OCI-LY7 (cell line): Measurements from ENCODE around the gene CPA3.

Experiments
- CTCF ChIP-seq: fragments of 200-600 bp; sonication (generic); conservative IDR thresholded peaks from 2 replicates; pipeline ENCODE4 v1.5.1; 2014; ENCODE audit warnings: mild to moderate bottlenecking, antibody characterized with exemption, low read length, moderate library complexity, mixed read lengths
- EZH2phosphoT487 ChIP-seq: fragments of 200-600 bp; sonication (generic); IDR thresholded peaks from 2 replicates; pipeline ENCODE4 v1.6.1; 2018; ENCODE audit warnings: low read depth, borderline replicate concordance, mild to moderate bottlenecking, mixed run types, antibody characterized with exemption, low read length, moderate library complexity, mixed read lengths

GRCh38 chr3:148930752-148931151, 65.7 kb downstream of the CPA3 start:
- no peak for TF ChIP-seq CTCF
- TF ChIP-seq EZH2phosphoT487 = no peak
